HEK293 (cell line): ENCODE measurements around the gene SRF.

Experiments used
- CTCF ChIP-seq: fragments of 450-650 bp; formaldehyde crosslinking; IDR thresholded peaks from 2 replicates; pipeline ENCODE4 v1.5.1; 2016; ENCODE audit warnings: missing biosample characterization, missing genetic modification characterization
- MYNN ChIP-seq: fragments of 450-650 bp; formaldehyde crosslinking; IDR thresholded peaks from 2 replicates; pipeline ENCODE4 v1.5.1; 2016; ENCODE audit warnings: missing biosample characterization, missing genetic modification characterization, borderline replicate concordance
- REST ChIP-seq: fragments of 450-650 bp; formaldehyde crosslinking; IDR thresholded peaks from 2 replicates; pipeline ENCODE4 v1.5.1; 2016; ENCODE audit warnings: missing biosample characterization, missing genetic modification characterization
- ZBTB8A ChIP-seq: fragments of 450-650 bp; formaldehyde crosslinking; IDR thresholded peaks from 2 replicates; pipeline ENCODE4 v1.5.1; 2016; ENCODE audit warnings: missing biosample characterization, missing genetic modification characterization
- ZFP3 ChIP-seq: fragments of 450-650 bp; formaldehyde crosslinking; IDR thresholded peaks from 2 replicates; pipeline ENCODE4 v1.5.1; 2016; ENCODE audit warnings: low read depth, missing biosample characterization, missing genetic modification characterization
- ZNF239 ChIP-seq: fragments of 450-650 bp; formaldehyde crosslinking; IDR thresholded peaks from 2 replicates; pipeline ENCODE4 v1.5.1; 2016; ENCODE audit warnings: missing biosample characterization, missing genetic modification characterization
- ZNF677 ChIP-seq: fragments of 450-650 bp; IDR thresholded peaks from 2 replicates; pipeline ENCODE4 v1.5.0; 2018; ENCODE audit warnings: missing biosample characterization, mild to moderate bottlenecking, missing genetic modification characterization, moderate library complexity
- ZSCAN30 ChIP-seq: fragments of 450-650 bp; IDR thresholded peaks from 2 replicates; pipeline ENCODE4 v1.5.1; 2018; ENCODE audit warnings: missing biosample characterization, mild to moderate bottlenecking, missing genetic modification characterization, moderate library complexity

- TF ChIP-seq CTCF (tag by site-specific recombination) (no peak), ZSCAN30 (tag by site-specific recombination) (no peak), ZBTB8A (tag by site-specific recombination) (no peak), ZNF677 (no peak), ZFP3 (tag by site-specific recombination) (no peak), ZNF239 (no peak), MYNN (tag by site-specific recombination) (no peak), REST (tag by site-specific recombination) (no peak)
Measured at GRCh38 chr6:43123461-43124314, 47.4 kb upstream of the SRF start.
